GM18907 (cell line): ENCODE data around the gene NAP1L4.

Source experiments
- ATAC-seq: cut with Tn5 transposase; IDR thresholded peaks from one replicate; pipeline ENCODE4 v1.9.1; 2021; ENCODE audit warnings: mild to moderate bottlenecking, moderate library complexity; ENCODE audit not compliant: unreplicated experiment

NAP1L4 gene

GRCh38 chr11:2926611-2927051 is 65.5 kb downstream of the NAP1L4 start:
- no peak for ATAC-seq

DNA sequence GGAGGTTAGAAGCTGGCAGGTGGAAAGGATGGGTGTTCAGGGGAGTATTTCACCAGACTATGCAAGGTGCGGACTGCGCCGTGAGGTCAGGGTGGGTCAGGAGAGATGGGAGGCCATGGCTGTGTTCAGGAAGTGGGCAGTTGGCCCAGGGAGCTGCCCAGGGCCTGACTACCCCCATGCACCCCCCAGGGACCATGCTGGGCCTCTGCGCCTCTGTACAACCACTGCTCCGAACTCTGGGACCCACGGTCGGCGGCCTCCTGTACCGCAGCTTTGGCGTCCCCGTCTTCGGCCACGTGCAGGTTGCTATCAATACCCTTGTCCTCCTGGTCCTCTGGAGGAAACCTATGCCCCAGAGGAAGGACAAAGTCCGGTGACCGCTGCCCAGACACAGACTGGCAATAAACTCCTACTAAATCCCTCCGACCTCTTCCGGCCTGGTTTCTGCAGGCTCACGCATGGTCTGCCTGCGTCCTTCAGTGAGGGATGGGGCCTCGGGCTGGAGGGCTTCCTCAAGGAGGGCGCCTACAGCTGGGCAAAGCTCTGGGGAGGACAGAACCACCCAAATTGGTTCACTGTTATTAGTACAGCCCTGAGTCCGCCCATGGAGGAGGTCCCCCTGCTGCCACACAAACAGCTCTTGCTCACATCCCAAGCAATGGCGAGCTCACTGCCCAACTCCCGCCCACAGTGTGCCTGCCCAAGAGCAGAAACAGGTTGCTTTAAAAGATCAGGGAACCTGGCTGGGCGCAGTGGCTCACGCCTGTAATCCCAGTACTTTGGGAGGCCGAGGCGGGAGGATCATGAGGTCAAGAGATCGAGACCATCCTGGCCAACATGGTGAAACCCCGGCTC is 67.1 kb downstream of the NAP1L4 start:
- no peak for ATAC-seq

DNA sequence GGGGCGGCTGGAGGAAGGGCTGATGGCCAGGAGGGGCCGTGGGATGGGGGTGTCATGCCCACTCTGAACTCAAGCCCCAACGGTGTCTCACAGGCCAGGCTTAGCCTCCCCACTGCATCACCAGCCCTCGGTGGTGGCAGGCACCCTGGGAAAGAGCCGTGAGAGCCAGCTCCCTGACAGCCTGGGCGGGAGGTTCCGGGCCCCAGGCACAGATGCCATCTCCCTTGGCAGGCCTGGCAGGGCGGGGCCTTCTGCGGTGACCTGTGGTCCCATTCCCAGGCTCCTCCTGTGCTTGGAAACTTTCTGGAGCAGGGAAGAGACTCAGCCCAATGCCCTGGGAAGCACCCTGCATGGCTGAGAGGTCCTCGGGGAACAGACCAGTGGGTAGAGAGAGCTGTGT is 67.7 kb downstream of the NAP1L4 start:
- no peak for ATAC-seq

- no peak for ATAC-seq
Observed at GRCh38 chr11:2923446-2924375, 68.4 kb downstream of the NAP1L4 start.

DNA sequence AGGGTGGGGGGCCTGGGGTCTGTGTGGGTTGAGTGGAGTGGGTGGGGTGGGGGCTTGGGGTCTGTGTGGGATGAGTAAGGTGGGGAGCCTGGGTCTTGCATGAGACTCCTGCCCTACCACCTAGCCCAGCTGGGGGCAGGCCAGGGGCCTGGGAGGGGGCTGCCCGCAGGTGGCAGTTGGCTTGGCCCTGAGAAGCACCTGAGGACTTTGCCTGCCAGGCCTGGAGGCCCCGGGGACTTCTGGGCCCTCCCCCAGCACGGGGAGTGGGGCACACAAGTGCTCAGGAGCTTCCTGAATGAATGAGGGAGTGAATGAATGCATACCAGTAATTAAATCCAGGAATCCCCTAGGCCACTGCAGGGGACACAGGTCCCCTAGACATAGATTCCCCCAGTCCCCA is 69.5 kb downstream of the NAP1L4 start:
- ATAC-seq, result no peak

- no peak for ATAC-seq
Observed at GRCh38 chr11:2921742-2922493, 70.2 kb downstream of the NAP1L4 start.

GRCh38 chr11:2921261-2921660 is 70.9 kb downstream of the NAP1L4 start:
- no peak for ATAC-seq

GRCh38 chr11:2920343-2920742 is 71.8 kb downstream of the NAP1L4 start:
- no peak for ATAC-seq

DNA sequence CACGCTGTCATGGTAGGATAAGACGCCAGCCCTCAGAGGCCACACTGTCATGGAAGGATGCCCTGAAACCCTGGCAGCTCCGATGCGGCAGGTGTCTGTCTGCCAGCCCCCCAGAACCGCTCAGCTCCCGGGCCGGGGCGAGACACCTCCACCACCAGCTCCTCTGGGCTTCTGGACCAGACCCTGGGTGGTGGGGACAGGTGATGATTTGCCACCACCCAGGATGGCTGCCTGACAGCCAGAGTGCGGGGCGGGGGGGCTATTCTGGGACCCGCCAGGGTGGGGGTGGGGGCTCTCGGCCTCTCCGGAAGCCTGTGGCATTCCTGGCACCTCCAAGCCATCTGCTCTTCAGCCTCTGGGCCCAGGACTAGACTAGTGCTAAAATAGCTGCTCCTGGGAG is 72.3 kb downstream of the NAP1L4 start:
- no peak for ATAC-seq

GRCh38 chr11:2919188-2919587 is 72.9 kb downstream of the NAP1L4 start:
- no peak for ATAC-seq

- no peak for ATAC-seq
Observed at GRCh38 chr11:2917842-2918490, 74.2 kb downstream of the NAP1L4 start.

GRCh38 chr11:2916892-2917645 is 75.1 kb downstream of the NAP1L4 start:
- no peak for ATAC-seq

- ATAC-seq, result no peak
Observed at GRCh38 chr11:2916114-2916891, 75.8 kb downstream of the NAP1L4 start.

DNA sequence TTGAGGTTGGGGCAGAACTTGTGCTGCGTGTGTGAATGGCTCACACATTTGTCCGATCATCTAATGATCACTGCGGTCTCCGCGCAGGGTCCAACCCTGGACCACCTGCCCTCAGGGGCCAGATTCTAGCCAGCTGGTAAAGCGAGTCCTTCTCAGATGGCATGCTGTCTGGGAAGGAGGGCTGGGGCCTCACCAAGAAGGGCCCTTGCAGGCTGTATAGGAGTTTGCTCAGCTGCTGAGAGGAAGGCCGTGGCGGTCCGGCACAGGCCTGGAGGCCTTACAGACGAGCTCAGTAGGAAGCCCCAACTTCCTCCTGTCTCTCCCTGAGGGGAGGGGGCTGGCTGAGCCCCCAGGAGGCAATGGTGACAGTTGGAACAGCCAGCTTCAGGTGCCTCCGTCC is 76.7 kb downstream of the NAP1L4 start:
- no peak for ATAC-seq

DNA sequence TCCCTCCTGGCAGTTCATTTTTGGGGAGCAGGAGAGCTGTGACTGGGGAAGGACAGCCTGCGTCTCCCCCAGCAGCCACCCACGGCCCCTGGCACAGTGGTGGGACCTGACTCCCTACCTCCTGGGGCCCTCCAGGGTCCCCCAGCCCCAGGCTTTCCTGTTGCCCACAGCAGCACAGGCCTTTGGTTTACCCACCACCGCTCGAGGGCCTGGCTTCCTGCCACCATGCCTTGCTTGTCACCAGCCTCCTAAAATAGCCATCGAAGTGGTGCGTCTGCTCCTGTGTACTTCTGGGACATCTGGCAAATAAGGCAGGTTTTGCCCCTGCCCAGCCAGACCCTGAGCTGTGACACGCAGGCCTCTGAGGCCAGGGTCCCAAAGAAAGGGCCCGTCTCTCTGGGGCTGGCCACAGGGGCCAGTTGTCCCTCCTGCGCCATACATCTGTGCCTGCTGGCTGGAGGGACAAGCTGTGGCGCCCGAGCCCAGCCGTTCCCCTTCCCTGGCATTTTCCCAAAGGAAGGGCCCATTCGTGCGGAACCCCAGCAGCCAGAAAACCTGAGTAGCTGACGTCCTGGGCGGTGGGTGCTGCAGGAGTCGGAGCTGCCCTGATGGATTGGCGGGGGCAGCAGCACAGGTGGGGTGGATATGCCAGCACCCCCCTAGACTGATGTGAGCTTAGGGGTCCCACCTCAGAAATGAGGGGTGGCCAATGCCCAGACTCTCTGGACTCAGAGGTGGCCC is 77.5 kb downstream of the NAP1L4 start:
- ATAC-seq, result no peak

DNA sequence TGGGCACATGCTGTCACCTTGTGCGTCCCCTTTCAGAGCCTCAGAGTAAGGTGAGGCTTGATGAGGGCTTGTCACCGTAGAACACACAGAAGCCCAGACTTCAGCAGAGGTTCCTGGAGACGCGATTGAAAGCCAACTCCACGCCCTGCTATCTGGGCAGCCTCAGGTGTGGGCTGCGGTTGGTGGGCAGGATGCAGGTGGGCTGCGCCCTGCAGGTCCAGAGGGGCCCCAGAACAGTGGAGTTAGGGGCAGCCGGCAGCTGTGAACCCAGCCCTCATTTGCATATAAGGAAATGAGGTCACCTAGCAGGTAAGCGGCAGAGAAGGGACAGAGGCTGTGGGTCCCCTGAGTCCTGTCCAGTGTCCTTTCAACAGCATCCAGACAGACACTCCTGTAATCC is 78.4 kb downstream of the NAP1L4 start:
- ATAC-seq, result no peak

GRCh38 chr11:2913019-2913431 is 79.1 kb downstream of the NAP1L4 start:
- no peak for ATAC-seq

DNA sequence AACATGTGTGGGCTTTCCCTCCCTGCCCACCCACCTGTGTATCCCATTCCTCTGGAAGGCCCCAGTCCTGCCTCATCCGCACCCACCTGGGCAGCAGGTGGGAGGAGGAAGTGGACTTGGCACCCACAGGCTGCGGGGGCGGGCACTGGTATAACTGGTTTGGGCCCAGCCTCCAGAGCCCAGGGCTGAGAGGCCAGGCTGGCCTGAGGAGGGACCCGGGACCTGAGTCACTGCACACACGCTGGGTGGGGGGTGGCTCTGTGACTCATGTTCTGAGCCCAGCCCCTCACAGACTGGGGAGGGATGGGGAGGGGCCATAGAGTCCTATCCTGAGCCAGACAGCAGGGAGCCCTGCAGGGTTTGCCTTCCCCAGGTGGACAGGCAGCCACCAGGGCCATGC is 79.6 kb downstream of the NAP1L4 start:
- ATAC-seq, result no peak
